ENCODE data around the gene FXYD5. TPM values are rescaled to one million over a fixed set of nuclear protein-coding genes. Genes with fewer than 3 reads are reported as not detected.
"Not testable (repeated sequence)": the region's sequence is repeated elsewhere in the genome, so short reads cannot be mapped to it uniquely, and the experiment has no call there.

Gene FXYD5
- polyA plus RNA-seq, 5 donors, result 22.2 to 35.0 (median 30.1) TPM

DNA sequence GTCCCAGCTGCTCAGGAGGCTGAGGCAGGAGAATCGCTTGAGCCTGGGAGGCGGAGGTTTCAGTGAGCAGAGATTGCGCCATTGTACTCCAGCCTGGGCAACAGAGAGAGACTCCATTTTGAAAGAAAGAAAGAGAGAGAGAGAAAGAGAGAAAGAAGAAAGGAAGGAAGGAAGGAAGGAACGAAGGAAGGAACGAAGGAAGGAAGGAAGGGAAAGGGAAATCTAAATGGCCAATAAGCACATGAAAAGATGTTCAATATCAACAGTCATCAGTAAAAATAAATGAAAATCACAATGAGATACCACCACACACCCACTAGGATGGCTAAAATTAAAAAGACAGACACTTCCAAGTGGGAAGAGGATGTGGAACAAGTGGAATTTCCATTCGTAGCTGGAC lies 19.7 kb downstream of the FXYD5 start:
- DNase-seq, result no peak

DNA sequence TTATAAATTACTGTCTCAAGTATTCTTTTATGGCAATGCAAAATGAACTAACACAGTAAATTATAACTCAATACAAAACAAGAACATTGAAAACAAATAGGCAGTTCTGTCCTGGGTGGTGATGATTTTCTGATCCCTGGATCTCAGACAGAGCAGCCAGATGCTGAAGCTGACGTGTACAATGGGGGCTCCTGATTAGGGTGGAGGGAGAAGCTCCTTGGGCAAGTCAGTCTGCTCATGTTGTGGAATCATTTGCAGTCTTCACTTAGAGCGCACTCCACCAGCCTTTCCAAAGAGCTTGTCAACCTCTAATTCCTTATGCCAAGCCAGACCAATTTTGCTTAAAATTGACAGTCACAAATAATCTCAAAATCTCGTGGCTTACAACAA lies 21.6 kb downstream of the FXYD5 start:
- DNase-seq, result no peak

DNA sequence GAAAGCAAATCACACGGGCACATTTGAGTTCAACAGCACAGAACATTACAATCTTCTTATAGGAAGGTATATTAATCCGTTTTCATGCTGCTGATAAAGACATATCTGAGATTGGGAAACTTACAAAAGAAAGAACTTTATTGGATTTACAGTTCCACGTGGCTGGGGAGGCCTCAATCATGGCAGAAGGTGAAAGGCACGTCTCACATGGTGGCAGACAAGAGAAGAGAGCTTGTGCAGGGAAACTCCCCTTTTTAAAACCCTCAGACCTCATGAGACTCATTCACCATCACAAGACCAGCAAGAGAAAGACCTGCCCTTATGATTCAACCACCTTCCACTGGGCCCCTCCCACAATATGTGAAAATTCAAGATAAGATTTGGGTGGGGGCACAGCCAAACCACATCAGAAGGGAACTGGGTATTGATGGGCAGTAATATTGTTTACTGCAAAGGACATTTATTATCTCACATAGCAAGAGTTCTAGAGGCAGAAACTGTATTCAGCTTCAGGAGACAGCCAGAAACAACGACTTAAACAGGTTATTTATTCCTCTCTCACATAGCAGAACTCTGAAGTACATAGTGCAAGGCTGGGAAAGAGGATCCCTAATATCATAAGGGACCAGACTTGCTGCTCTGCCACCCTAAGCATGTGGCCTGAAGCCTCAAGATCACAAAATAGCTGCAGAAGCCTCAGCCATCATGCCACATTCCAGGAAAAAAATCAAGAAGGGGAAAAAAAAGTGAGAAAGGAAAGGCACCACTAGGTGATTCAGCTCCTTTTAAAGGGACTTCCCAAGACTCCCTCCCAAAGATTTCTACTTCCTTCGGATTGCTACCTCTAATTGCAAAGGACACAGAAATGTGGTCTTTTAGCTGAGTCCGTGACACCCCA lies 23.1 kb downstream of the FXYD5 start:
- DNase-seq, result no peak

DNA sequence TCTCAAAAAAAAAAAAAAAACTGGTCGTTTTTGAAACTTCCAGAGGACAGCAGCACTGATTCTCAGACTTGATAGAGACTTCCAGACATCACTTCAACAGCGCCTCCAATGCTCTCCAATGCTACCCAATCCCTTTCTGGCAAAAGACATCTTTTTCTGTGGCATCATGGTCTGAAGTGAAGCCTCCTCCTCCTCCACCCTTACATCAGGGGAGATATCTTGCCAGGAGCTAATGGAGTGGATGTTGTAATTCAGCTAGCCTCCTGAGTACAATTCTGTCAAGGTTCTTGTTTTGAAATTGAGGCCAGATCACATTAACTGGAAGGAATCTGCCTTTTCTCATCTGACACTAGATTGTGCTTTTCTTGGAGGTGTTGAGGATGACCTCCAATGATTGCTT lies 24.2 kb downstream of the FXYD5 start:
- no peak for DNase-seq

DNA sequence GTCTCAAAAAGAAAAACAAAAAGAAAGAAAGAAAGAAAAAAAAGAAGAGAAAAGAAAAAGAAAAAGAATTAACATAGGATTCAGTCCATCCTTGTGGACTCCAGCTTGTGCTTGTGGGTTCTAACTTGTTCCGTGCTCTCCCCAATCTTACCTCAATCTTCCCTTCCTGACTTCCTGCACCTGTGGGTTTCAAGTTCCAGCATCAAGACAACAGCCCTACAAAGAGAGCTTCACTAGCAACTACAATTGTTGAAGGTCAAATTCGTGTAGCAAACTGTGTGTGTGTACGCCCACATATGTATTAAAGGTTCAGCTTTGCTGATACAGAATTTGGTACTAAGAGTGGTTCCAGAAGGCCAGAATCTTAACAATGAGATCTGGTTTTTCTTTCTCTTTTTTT lies 25.3 kb downstream of the FXYD5 start:
- DNase-seq, result no peak

DNA sequence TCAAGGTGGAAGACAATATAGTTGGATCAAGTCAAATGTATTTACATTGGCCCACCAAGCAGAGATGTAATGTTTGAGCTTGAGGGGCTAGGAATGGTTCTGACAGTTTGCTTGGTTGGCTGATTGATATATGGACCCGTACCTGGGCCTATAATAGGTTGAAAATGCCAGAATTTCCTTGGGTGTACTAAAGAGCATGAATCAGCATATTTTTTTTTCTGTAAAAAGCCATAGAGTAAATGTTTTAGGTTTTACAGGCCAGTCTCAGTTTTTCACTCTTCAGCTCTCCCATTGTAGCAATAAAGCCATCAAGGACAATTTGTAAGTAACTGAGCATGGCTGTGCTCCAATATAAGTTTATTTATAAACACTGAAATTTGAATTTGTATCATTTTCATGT lies 26.9 kb downstream of the FXYD5 start:
- no peak for DNase-seq

DNA sequence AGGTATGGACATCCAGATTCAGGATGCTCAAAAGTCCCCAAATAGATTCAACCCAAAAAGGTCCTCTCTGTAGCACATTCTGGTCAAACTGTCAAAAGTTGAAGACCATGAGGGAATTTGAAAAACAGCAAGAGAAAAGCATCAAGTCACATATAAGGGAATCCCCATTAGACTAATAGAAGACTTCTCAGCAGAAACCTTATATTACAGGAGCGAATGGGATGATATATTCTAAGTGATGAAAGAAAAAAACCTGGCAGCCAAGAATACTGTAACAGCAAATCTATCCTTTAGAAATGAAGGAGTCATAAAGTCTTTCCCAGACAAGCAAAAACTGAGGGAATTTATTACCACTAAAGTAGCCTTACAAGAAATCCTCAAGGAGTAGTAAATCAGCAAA lies 29.7 kb downstream of the FXYD5 start:
- no peak for DNase-seq

DNA sequence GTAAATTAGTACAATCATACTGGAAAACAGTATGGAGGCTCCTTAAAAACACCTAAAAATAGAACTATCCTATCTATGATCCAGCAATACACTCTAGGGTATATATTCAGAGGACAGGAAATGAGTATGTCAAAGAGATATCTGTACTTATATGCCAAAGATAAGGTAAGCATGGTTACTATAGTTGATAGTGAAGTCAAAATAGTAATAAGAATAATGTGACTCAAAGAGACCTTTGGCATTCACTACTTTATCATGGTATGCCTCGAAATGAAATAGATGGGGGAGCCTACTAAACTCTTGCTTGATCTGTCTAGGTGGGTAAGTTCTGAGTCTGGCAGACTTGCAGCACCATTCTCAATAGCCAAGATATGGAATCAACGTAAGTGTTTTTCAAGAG lies 30.3 kb downstream of the FXYD5 start:
- DNase-seq, result no peak

DNA sequence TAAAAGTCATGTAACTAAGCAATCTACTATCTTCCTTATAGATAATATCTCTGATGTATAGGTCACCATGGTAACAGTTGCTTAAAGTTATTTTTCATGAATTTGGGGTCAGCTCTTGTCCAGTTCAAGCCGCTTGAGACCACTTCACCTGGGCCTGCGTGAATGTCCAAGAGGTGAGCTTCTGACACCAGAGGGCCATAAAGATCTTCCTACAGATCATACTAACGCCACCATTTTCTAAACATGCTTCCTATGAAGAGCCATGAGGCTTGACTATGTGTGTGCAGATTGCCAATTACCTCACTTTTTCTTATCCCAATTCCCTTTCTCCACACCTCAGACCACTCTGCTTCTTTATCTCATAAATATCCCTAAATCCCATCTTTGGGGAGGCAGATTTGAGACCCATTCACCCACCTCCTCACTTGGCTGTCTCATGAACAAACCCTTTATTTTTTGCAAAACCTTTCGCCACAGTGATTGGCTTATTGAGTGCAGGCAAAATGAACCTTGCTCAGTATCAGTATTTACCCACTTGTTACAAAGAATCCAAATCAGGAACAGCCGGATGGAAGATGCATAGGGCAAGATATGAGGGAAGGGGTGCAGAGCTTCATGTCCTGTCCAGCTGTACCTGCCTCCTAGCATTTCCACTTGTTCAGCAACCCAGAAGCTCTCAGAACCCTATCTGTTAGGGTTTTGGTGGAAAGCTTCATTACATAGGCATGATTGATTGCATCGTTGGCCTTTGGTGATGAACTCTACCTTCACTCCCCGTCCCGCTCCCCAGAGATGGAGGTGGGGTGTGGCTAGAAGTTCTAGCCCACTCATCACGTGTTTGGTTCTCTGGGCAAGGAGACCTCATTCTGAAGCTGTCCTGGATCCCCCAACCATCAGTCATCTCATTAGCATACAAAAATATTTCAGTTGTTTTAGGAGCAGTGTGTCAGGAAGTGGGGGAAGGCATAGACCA lies 39.8 kb downstream of the FXYD5 start:
- no peak for DNase-seq

DNA sequence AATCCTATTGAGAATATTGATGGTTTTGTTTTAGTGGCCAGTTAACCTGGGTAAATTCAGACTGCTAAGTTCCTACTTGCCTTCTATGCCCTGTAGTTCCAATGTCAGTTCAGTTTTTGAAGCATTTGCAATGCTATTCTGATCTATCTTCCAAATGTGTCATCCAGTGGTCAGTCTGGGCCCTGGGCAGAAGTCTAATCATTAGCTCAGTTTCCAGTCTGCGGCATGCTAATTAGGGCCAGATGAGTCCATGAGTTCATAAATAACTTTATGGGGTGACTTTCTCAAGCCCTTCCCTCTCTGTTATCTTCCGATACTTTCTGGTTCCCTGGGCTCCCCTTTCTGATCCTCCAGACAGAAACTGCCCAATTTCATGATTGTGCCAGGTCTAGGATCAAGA lies 41.3 kb downstream of the FXYD5 start:
- DNase-seq, result no peak

DNA sequence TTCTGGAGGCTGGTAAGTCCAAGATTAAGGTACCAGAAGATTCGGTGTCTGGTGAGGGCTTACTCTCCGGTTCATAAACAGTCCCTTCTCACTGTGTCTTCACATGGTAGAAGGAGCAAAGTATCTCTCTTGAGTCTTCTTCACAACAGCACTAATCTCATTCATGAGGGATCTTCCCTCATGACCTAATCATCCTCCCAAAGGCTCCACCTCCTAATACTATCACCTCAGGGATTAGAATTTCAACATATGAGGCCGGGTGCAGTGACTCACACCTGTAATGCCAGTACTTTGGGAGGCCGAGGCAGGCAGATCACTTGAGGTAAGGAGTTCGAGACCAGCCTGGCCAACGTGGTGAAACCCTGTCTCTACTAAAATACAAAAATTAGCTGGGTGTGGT lies 42.3 kb downstream of the FXYD5 start:
- DNase-seq, result not testable (repeated sequence)

DNA sequence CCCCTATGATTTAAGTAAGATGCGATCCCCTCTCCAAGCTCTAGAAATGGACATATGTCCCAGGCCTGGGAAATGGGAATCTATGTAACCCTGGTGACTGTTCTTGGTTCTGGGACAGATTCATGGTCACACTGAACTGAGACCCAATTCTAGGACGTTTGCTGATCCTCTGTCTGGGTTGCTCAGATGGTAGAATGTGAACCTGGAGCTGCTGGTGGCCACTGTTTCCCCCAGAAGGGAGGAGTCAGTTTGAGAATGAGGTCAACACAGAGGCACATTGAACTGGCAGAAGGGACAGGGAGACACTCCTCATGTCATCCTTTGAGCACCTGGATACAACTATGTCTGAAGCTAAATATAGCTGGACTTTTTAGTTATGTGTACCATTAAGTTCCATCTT lies 44.9 kb downstream of the FXYD5 start:
- DNase-seq, result no peak

DNA sequence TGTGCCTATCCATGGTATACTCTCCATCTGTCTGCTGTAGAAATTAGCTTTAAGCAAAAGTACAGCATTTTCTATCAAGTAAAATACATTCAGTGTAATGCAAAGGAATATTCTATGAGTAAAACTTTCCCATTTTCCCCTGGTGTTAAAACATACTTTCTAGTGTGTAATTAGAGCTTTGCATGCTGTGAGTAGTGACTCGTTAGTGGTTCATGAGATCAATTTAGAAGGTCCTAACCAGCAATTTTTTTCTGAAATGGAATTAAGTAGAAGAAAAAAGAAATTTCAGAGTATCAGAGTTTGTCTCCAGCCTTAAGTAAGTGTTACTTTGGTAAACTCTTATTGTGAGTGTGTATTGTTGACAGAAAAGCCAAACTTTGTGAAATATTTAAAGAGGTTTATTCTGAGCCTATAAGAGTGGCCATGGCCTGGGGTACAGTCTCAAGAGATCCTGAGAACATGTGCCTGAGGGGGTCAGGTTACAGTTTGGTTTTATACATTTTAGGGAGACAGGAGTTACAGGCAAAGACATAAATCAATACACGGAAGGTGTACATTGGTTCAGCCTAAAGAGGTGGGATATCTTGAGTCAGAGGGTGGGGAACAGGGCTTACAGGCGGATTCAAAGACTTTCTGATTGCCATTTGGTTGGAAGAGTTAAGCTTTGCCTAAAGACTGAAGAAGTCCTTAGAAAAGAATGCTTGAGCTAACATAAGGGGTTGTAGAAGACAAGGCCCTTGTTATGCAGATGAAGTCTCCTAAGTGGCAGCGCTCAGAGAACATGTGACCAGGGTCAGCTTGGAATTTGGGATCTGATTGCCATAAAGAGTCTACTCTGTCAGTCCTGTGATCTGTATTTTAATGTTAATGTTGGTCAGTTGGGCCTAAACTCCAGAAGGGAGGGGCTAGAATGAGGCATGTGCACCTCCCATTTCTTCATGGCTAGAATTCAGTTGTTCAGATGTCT lies 48.5 kb downstream of the FXYD5 start:
- no peak for DNase-seq

DNA sequence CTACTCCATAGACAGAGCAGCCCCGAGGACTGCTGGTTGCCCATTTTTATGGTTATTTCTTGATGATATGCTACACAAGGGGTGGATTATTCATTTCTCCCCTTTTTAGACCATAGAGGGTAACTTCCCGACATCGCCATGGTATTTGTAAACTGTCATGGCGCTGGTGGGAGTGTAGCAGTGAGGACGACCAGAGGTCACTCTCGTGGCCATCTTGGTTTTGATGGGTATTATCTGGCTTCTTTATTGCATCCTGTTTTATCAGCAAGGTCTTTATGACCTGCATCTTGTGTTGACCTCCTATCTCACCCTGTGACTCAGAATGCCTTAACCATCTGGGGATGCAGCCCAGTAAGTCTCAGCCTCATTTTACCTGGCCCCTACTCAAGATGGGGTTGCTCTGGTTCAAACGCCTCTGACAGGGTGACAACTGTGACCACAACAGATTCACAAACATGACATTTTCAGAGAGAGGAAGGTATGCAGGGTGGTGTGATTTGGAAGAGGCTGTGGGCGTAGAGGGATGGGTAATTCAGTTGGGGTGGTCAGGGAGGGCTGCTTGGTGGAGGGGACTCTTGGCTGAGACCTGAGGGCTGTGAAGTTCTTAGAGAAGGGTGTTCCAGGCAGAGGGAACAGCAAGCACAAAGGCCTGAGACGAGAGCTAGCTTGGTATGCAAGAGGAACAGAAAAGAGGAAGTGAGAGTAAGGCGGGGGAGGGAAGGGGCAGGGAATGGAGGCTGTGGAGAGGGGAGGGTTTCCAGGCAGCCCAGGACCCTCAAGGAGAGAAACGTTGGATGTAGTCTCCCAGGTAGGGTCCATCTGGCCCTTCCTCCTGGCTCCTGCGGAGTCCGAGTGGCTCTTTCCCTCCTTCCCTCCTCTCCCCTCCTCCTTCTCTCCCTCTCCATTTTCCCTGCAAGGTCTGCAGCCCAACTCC lies 50.5 kb downstream of the FXYD5 start:
- no peak for DNase-seq

DNA sequence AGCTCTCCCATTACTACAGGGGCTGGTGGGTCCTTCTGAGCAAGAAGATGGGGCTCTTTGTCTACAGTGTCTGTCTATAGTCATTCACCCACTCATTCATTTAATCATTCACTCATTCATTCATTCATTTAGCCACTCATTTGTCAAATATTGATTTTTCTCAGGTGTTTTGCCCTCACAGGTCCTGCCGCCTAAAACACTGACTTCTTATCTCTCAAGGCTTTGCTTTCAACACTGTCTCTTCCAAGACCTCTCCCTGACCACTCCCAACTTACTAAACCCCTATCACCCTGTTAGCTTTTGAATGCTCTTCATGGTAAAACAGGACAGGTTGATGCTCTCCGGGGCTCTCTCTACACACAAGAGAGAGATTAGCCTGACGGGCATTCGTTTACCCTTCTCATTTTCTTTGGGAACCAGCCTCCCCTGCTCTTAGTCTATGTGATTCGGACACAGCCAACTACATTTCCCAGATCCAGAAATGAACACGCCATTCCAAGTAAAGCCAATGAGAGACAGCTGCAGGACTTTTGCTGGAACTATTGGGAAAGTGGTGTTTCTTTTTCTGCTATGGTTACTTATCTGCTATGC lies 51.3 kb downstream of the FXYD5 start:
- DNase-seq, result no peak

DNA sequence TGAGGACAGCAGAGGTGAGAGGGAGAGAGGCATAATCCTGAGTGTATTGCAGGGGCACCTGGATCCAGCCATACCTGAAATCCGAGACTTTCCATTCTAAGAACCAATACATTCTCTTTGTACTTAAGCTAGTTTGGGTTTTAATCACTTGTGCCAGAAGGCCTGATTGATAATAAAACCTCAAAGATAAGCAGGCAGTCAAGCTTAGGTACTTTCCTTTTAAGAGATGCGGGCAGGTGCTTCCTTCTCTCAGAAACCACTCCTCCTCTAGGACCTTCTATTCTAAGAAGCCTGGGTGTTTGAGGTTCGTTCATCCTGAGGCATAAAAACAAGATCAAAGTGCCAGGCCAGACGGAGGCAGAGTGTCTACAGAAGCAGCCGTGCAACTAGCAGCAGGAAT lies 51.8 kb downstream of the FXYD5 start:
- DNase-seq, result no peak

DNA sequence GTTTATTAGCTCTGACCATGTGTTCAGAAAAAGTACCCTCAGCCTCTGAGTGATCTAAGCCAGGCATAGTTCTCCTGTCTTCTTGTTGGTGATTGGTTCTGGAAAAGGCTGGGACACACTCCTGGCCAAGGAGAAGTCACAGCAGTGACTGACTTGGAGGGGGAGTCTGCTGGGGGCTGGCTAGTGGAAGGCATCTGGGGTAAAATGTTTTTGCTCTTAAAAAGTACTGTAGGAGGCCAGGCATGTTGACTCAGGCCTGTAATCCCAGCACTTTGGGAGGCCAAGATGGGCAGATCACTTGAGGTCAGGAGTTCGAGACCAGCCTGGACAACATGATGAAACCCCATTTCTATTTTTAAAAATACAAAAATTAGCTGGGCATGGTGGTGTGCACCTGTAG lies 52.3 kb downstream of the FXYD5 start:
- no peak for DNase-seq

DNA sequence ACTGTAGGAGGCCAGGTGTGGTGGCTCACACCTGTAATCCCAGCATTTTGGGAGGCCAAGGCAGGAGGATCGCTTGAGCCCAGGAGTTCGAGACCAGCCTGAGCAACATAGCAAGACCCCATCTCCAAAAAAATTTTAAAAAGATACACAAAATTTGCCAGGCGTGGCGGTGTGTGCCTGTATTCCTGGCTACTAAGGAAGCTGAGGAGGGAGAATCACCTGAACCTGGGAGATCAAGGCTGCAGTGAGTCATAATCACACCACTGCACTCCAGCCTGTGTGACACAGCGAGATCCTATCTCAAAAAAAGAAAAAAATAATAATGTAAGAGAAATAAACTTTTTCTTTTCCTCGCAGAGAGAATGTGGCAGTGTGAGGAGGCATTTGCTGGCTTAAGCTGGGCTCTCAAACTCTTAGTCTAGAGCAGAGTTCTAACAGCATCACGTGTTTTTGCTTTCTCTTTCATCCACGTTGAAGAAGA lies 52.9 kb downstream of the FXYD5 start:
- DNase-seq, result no peak

DNA sequence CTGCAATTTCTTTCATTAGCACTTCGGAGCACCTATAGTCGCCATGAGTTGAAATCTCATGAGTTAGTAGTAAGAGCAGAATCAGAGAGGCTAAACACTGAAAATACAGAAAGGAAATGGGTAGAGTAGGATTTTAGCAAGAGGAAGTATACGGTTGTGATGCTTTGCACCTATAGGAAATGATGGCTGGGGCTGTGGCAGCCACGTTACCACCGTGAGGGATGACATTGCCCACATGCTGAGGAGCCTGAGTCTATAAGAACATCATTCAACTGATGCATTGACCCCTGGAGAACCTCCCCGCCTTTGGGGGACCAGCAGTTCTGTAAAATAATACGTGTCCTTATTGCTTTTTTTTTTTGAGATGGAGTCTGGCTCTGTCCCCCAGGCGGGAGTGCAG lies 53.6 kb downstream of the FXYD5 start:
- no peak for DNase-seq

DNA sequence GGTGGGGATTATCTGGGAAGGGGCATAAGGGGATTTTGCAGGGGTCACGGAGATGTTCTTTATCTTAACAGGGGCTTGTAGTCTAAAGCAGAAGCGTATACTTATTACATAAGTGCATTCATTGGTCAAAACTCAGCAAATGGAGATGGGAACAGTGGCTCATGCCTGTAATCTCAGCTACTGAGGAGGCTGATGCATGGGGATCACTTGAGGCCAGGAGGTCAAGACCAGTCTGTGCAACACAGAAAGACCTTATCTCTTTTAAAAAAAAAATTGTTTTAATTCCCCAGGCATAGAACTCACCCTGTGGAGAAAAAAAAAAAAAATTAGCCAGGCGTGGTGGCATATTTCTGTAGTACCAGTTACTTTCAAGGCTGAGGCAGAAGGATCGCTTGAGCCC lies 55.1 kb downstream of the FXYD5 start:
- no peak for DNase-seq

Measured in right lung (tissue), 5 donors.